ENCODE measurements around the gene RBBP8.

Gene RBBP8

GRCh38 chr18:22914633-22915032 lies 18.5 kb upstream of the RBBP8 start:
- H3K27me3 ChIP-seq (ENCODE audit: control insufficient read depth in 2 of 2, insufficient read depth in 2 of 2, low read length in 2 of 2) = no peaks in the 10 kb centered on the region
- no peak overlapping the region for H3K27ac ChIP-seq (ENCODE audit: low read depth in 2 of 2, low read length in 2 of 2)
- H3K9ac ChIP-seq (ENCODE audit: low read depth in 1 of 2, low read length in 2 of 2) = no peak overlapping the region
- peak overlapping the region in 1 of 2 donors; percentile 42 for H3K4me3 ChIP-seq (ENCODE audit: low read length in 2 of 2)
- no peaks in the 10 kb centered on the region for H3K9me3 ChIP-seq (ENCODE audit: control insufficient read depth in 2 of 2, low read length in 2 of 2)
- H3K36me3 ChIP-seq (ENCODE audit: control insufficient read depth in 2 of 2, insufficient read depth in 2 of 2, low read length in 2 of 2) = no peaks in the 10 kb centered on the region
- H3K4me1 ChIP-seq (ENCODE audit: control insufficient read depth in 2 of 2, insufficient read depth in 2 of 2, low read length in 2 of 2) = peaks cover 10 to 17% of the 10 kb centered on the region in 2 donors

- Histone ChIP-seq H3K4me1 (ENCODE audit: control insufficient read depth in 2 of 2, insufficient read depth in 2 of 2, low read length in 2 of 2) (peaks cover 10 to 17% of the 10 kb centered on the region in 2 donors), H3K36me3 (ENCODE audit: control insufficient read depth in 2 of 2, insufficient read depth in 2 of 2, low read length in 2 of 2) (no peaks in the 10 kb centered on the region), H3K27me3 (ENCODE audit: control insufficient read depth in 2 of 2, insufficient read depth in 2 of 2, low read length in 2 of 2) (no peaks in the 10 kb centered on the region), H3K27ac (ENCODE audit: low read depth in 2 of 2, low read length in 2 of 2) (no peak overlapping the region), H3K4me3 (ENCODE audit: low read length in 2 of 2) (no peak overlapping the region), H3K9me3 (ENCODE audit: control insufficient read depth in 2 of 2, low read length in 2 of 2) (no peaks in the 10 kb centered on the region), H3K9ac (ENCODE audit: low read depth in 1 of 2, low read length in 2 of 2) (no peak overlapping the region)
Observed at GRCh38 chr18:22915337-22915736, 17.8 kb upstream of the RBBP8 start.

DNA sequence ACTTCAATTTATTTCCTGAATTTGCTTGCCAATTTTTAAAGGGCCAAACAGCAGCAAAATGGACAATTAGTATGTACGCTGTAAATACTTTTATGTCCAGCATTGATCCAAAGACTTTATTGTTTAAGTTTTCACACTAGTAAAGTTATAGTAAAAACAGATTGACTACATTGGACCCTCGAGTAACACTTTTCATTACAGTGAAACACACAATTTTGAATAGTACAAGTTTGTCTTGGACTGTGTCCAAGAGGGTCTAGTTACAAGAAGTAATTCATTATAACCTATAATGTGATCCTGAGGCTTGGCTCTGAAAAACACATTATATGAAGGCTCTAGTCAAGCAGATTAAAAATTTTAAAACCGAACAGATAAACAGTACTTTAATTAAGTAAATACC lies 11.4 kb upstream of the RBBP8 start:
- no peak overlapping the region for H3K4me3 ChIP-seq (ENCODE audit: low read length in 2 of 2)
- H3K36me3 ChIP-seq (ENCODE audit: control insufficient read depth in 2 of 2, insufficient read depth in 2 of 2, low read length in 2 of 2) = no peaks in the 10 kb centered on the region
- no peak overlapping the region for H3K9ac ChIP-seq (ENCODE audit: low read depth in 1 of 2, low read length in 2 of 2)
- H3K9me3 ChIP-seq (ENCODE audit: control insufficient read depth in 2 of 2, low read length in 2 of 2) = no peaks in the 10 kb centered on the region
- H3K4me1 ChIP-seq (ENCODE audit: control insufficient read depth in 2 of 2, insufficient read depth in 2 of 2, low read length in 2 of 2) = no peaks in the 10 kb centered on the region
- H3K27me3 ChIP-seq (ENCODE audit: control insufficient read depth in 2 of 2, insufficient read depth in 2 of 2, low read length in 2 of 2) = no peaks in the 10 kb centered on the region
- no peak overlapping the region for H3K27ac ChIP-seq (ENCODE audit: low read depth in 2 of 2, low read length in 2 of 2)

- H3K27me3 ChIP-seq (ENCODE audit: control insufficient read depth in 2 of 2, insufficient read depth in 2 of 2, low read length in 2 of 2) = no peaks in the 10 kb centered on the region
- no peaks in the 10 kb centered on the region for H3K36me3 ChIP-seq (ENCODE audit: control insufficient read depth in 2 of 2, insufficient read depth in 2 of 2, low read length in 2 of 2)
- no peaks in the 10 kb centered on the region for H3K4me1 ChIP-seq (ENCODE audit: control insufficient read depth in 2 of 2, insufficient read depth in 2 of 2, low read length in 2 of 2)
- no peak overlapping the region for H3K27ac ChIP-seq (ENCODE audit: low read depth in 2 of 2, low read length in 2 of 2)
- H3K9me3 ChIP-seq (ENCODE audit: control insufficient read depth in 2 of 2, low read length in 2 of 2) = no peaks in the 10 kb centered on the region
- H3K4me3 ChIP-seq (ENCODE audit: low read length in 2 of 2) = no peak overlapping the region
- H3K9ac ChIP-seq (ENCODE audit: low read depth in 1 of 2, low read length in 2 of 2) = no peak overlapping the region
Observed at GRCh38 chr18:22924589-22924988, 8.5 kb upstream of the RBBP8 start.

DNA sequence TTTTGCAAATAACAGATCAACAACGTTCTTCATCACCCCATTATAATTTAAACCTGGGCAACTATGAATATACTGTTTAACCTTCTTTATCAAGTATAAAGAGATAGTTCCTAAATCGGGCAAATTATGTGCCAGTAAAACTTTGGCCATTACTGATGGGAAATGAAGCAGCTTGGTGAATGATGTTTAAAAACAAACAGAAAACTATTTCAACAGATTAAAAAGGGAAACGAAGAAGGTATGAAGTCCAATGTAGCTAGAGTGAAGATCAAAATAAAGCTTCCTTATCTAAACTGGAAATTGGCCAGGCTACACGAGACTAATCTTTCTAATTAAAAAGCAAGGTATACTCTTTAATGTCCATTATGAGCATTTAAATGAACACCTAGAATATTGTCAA lies 6.7 kb upstream of the RBBP8 start:
- Histone ChIP-seq H3K4me1 (ENCODE audit: control insufficient read depth in 2 of 2, insufficient read depth in 2 of 2, low read length in 2 of 2) (no peaks in the 10 kb centered on the region), H3K27ac (ENCODE audit: low read depth in 2 of 2, low read length in 2 of 2) (no peak overlapping the region), H3K27me3 (ENCODE audit: control insufficient read depth in 2 of 2, insufficient read depth in 2 of 2, low read length in 2 of 2) (no peaks in the 10 kb centered on the region), H3K9me3 (ENCODE audit: control insufficient read depth in 2 of 2, low read length in 2 of 2) (no peaks in the 10 kb centered on the region), H3K9ac (ENCODE audit: low read depth in 1 of 2, low read length in 2 of 2) (no peak overlapping the region), H3K4me3 (ENCODE audit: low read length in 2 of 2) (no peak overlapping the region), H3K36me3 (ENCODE audit: control insufficient read depth in 2 of 2, insufficient read depth in 2 of 2, low read length in 2 of 2) (no peaks in the 10 kb centered on the region)

DNA sequence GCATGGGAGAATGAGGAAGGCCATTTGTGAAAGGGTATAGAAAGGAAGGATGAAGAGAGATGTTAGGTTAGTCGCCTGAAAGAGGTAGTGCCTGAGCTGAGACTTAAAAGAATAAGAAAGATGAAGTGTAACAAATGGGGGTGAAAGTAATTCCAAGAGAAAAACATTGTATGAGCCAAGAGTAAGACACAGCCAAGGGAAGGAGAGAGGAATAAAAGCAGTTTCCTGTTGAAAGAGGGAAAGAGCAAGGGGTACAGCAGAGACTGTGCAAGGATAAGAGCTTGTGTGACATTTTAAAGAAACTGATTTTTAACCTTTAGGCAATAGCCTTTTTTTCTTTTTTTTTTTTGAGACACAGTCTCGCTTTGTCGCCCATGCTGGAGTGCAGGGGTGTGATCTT lies 4.8 kb upstream of the RBBP8 start:
- Histone ChIP-seq H3K9me3 (ENCODE audit: control insufficient read depth in 2 of 2, low read length in 2 of 2) (no peaks in the 10 kb centered on the region), H3K27me3 (ENCODE audit: control insufficient read depth in 2 of 2, insufficient read depth in 2 of 2, low read length in 2 of 2) (no peaks in the 10 kb centered on the region), H3K36me3 (ENCODE audit: control insufficient read depth in 2 of 2, insufficient read depth in 2 of 2, low read length in 2 of 2) (no peaks in the 10 kb centered on the region), H3K9ac (ENCODE audit: low read depth in 1 of 2, low read length in 2 of 2) (no peak overlapping the region), H3K4me3 (ENCODE audit: low read length in 2 of 2) (no peak overlapping the region), H3K4me1 (ENCODE audit: control insufficient read depth in 2 of 2, insufficient read depth in 2 of 2, low read length in 2 of 2) (no peaks in the 10 kb centered on the region), H3K27ac (ENCODE audit: low read depth in 2 of 2, low read length in 2 of 2) (no peak overlapping the region)

DNA sequence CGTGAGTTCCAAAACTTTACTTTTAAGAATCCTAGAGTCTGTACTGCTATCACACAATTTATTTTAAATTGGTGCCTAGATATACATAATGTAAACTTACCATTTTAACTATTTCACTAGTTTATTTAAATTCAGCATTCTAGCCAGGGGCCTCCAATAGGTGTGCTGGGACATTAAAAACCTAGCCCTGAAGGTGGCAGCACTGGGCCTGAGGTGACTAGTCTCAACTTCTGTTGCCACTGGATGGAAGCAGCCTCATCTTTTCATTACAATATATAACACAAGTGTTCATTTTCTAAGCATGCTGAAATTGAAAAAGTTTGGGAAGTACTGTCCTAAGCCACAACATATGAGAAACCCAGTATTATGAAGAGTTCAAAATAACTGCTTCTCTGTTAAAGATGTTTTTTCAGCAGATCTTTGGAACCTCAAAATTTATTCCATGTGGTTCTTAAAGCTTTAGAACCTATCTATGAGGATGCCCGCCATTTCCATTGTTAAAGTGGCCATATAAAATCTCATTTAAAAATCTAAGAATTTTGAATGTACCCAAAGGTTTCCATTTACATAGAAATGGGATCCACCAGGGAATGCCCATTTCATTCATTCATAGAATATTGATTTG lies 2.9 kb upstream of the RBBP8 start:
- Histone ChIP-seq H3K4me1 (ENCODE audit: control insufficient read depth in 2 of 2, insufficient read depth in 2 of 2, low read length in 2 of 2) (peaks cover 0 to 4% of the 10 kb centered on the region in 2 donors), H3K4me3 (ENCODE audit: low read length in 2 of 2) (no peak overlapping the region), H3K9me3 (ENCODE audit: control insufficient read depth in 2 of 2, low read length in 2 of 2) (no peaks in the 10 kb centered on the region), H3K9ac (ENCODE audit: low read depth in 1 of 2, low read length in 2 of 2) (no peak overlapping the region), H3K36me3 (ENCODE audit: control insufficient read depth in 2 of 2, insufficient read depth in 2 of 2, low read length in 2 of 2) (no peaks in the 10 kb centered on the region), H3K27ac (ENCODE audit: low read depth in 2 of 2, low read length in 2 of 2) (no peak overlapping the region), H3K27me3 (ENCODE audit: control insufficient read depth in 2 of 2, insufficient read depth in 2 of 2, low read length in 2 of 2) (no peaks in the 10 kb centered on the region)

- H3K4me1 ChIP-seq (ENCODE audit: control insufficient read depth in 2 of 2, insufficient read depth in 2 of 2, low read length in 2 of 2) = peaks cover 0 to 4% of the 10 kb centered on the region in 2 donors
- peaks cover 0 to 2% of the 10 kb centered on the region in 2 donors for H3K36me3 ChIP-seq (ENCODE audit: control insufficient read depth in 2 of 2, insufficient read depth in 2 of 2, low read length in 2 of 2)
- no peaks in the 10 kb centered on the region for H3K27me3 ChIP-seq (ENCODE audit: control insufficient read depth in 2 of 2, insufficient read depth in 2 of 2, low read length in 2 of 2)
- peak overlapping the region; percentile 93 to 95 for H3K4me3 ChIP-seq (ENCODE audit: low read length in 2 of 2)
- peak overlapping the region; percentile 88 to 93 for H3K27ac ChIP-seq (ENCODE audit: low read depth in 2 of 2, low read length in 2 of 2)
- H3K9me3 ChIP-seq (ENCODE audit: control insufficient read depth in 2 of 2, low read length in 2 of 2) = no peaks in the 10 kb centered on the region
- peak overlapping the region; percentile 79 to 92 for H3K9ac ChIP-seq (ENCODE audit: low read depth in 1 of 2, low read length in 2 of 2)
Observed at GRCh38 chr18:22932885-22933205, 283 bp upstream of the RBBP8 start.

DNA sequence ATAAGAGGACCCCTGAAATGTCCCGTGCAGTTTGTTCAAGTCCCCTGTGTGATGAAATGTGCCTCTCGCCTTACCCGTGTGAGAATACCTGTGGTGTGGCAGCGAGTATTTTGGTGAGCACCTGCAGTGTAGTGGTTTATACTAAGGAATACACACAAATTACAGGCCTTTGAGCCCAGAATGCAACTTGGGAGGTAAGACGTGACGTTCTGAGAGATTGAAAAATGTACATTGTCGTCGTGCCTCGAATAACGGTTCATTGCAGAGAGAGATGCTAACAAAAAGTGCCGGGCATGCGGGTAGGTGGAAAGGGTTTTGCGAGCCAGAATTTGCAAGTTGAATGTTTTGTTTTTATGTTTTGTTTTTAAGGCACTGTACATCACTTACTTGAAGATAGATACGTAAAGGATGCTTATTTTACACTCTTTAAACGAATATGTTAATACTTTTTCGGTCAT lies 867 bp downstream of the RBBP8 start:
- H3K4me3 ChIP-seq (ENCODE audit: low read length in 2 of 2) = peak overlapping the region; percentile 93 to 95
- H3K9me3 ChIP-seq (ENCODE audit: control insufficient read depth in 2 of 2, low read length in 2 of 2) = no peaks in the 10 kb centered on the region
- peak overlapping the region in 1 of 2 donors; percentile 88 for H3K27ac ChIP-seq (ENCODE audit: low read depth in 2 of 2, low read length in 2 of 2)
- no peaks in the 10 kb centered on the region for H3K27me3 ChIP-seq (ENCODE audit: control insufficient read depth in 2 of 2, insufficient read depth in 2 of 2, low read length in 2 of 2)
- peaks cover 0 to 2% of the 10 kb centered on the region in 2 donors for H3K36me3 ChIP-seq (ENCODE audit: control insufficient read depth in 2 of 2, insufficient read depth in 2 of 2, low read length in 2 of 2)
- H3K9ac ChIP-seq (ENCODE audit: low read depth in 1 of 2, low read length in 2 of 2) = peak overlapping the region; percentile 57 to 92
- peaks cover 0 to 4% of the 10 kb centered on the region in 2 donors for H3K4me1 ChIP-seq (ENCODE audit: control insufficient read depth in 2 of 2, insufficient read depth in 2 of 2, low read length in 2 of 2)

GRCh38 chr18:22934789-22935188 lies 1.7 kb downstream of the RBBP8 start:
- Histone ChIP-seq H3K27ac (ENCODE audit: low read depth in 2 of 2, low read length in 2 of 2) (no peak overlapping the region), H3K4me3 (ENCODE audit: low read length in 2 of 2) (no peak overlapping the region), H3K4me1 (ENCODE audit: control insufficient read depth in 2 of 2, insufficient read depth in 2 of 2, low read length in 2 of 2) (peaks cover 0 to 4% of the 10 kb centered on the region in 2 donors), H3K36me3 (ENCODE audit: control insufficient read depth in 2 of 2, insufficient read depth in 2 of 2, low read length in 2 of 2) (peaks cover 0 to 4% of the 10 kb centered on the region in 2 donors), H3K27me3 (ENCODE audit: control insufficient read depth in 2 of 2, insufficient read depth in 2 of 2, low read length in 2 of 2) (no peaks in the 10 kb centered on the region), H3K9me3 (ENCODE audit: control insufficient read depth in 2 of 2, low read length in 2 of 2) (no peaks in the 10 kb centered on the region), H3K9ac (ENCODE audit: low read depth in 1 of 2, low read length in 2 of 2) (no peak overlapping the region)

Data from mucosa of rectum (tissue), 2 donors.